ENCODE data around the gene CES1.
"Not testable (repeated sequence)": the region's sequence is repeated elsewhere in the genome, so short reads cannot be mapped to it uniquely, and the experiment has no call there.

CES1 gene

GRCh38 chr16:55812951-55813350, 19.9 kb downstream of the CES1 start:
- DNase-seq (ENCODE audit: extremely low read depth, insufficient read length), result no peak
- Histone ChIP-seq H3K4me3 (replicated peaks; ENCODE audit: low read depth, low read length) (no peak overlapping the region), H3K27me3 (replicated peaks; ENCODE audit: control insufficient read depth, insufficient read depth, low read length) (peaks cover 1% of the 10 kb centered on the region), H3K36me3 (ENCODE audit: control insufficient read depth, insufficient read depth, low read length) (no peaks in the 10 kb centered on the region)
- TF ChIP-seq CTCF (IDR thresholded peaks at IDR 0.05; ENCODE audit: insufficient read depth, low read length, poor library complexity, severe bottlenecking), result no peak

GRCh38 chr16:55811811-55812210, 21.1 kb downstream of the CES1 start:
- TF ChIP-seq CTCF (IDR thresholded peaks at IDR 0.05; ENCODE audit: insufficient read depth, low read length, poor library complexity, severe bottlenecking), result no peak
- no peak for DNase-seq (ENCODE audit: extremely low read depth, insufficient read length)
- peaks cover 1% of the 10 kb centered on the region for H3K27me3 ChIP-seq (replicated peaks; ENCODE audit: control insufficient read depth, insufficient read depth, low read length)
- H3K4me3 ChIP-seq (replicated peaks; ENCODE audit: low read depth, low read length), result no peak overlapping the region
- H3K36me3 ChIP-seq (ENCODE audit: control insufficient read depth, insufficient read depth, low read length), result no peaks in the 10 kb centered on the region

- Histone ChIP-seq H3K27me3 (replicated peaks; ENCODE audit: control insufficient read depth, insufficient read depth, low read length) (peaks cover 1% of the 10 kb centered on the region), H3K36me3 (ENCODE audit: control insufficient read depth, insufficient read depth, low read length) (no peaks in the 10 kb centered on the region), H3K4me3 (replicated peaks; ENCODE audit: low read depth, low read length) (no peak overlapping the region)
- no peak for TF ChIP-seq CTCF (IDR thresholded peaks at IDR 0.05; ENCODE audit: insufficient read depth, low read length, poor library complexity, severe bottlenecking)
- no peak for DNase-seq (ENCODE audit: extremely low read depth, insufficient read length)
Observed at GRCh38 chr16:55810451-55810961, 22.4 kb downstream of the CES1 start.

- TF ChIP-seq CTCF (IDR thresholded peaks at IDR 0.05; ENCODE audit: insufficient read depth, low read length, poor library complexity, severe bottlenecking), result no peak
- DNase-seq (ENCODE audit: extremely low read depth, insufficient read length), result no peak
- H3K4me3 ChIP-seq (replicated peaks; ENCODE audit: low read depth, low read length), result no peak overlapping the region
- peaks cover 1% of the 10 kb centered on the region for H3K27me3 ChIP-seq (replicated peaks; ENCODE audit: control insufficient read depth, insufficient read depth, low read length)
- no peaks in the 10 kb centered on the region for H3K36me3 ChIP-seq (ENCODE audit: control insufficient read depth, insufficient read depth, low read length)
Observed at GRCh38 chr16:55809851-55810250, 23.0 kb downstream of the CES1 start.

- no peak for TF ChIP-seq CTCF (IDR thresholded peaks at IDR 0.05; ENCODE audit: insufficient read depth, low read length, poor library complexity, severe bottlenecking)
- DNase-seq (ENCODE audit: extremely low read depth, insufficient read length), result no peak
- Histone ChIP-seq H3K4me3 (replicated peaks; ENCODE audit: low read depth, low read length) (no peak overlapping the region), H3K27me3 (replicated peaks; ENCODE audit: control insufficient read depth, insufficient read depth, low read length) (peaks cover 1% of the 10 kb centered on the region; the same call in 1 of the 2 replicates), H3K36me3 (ENCODE audit: control insufficient read depth, insufficient read depth, low read length) (no peaks in the 10 kb centered on the region)
Observed at GRCh38 chr16:55809386-55809785, 23.5 kb downstream of the CES1 start.

GRCh38 chr16:55808286-55808685, 24.6 kb downstream of the CES1 start:
- H3K4me3 ChIP-seq (replicated peaks; ENCODE audit: low read depth, low read length), result not testable (repeated sequence)

GRCh38 chr16:55805104-55805503, 27.8 kb downstream of the CES1 start:
- H3K27me3 ChIP-seq (replicated peaks; ENCODE audit: control insufficient read depth, insufficient read depth, low read length); H3K36me3 ChIP-seq (ENCODE audit: control insufficient read depth, insufficient read depth, low read length); DNase-seq (ENCODE audit: extremely low read depth, insufficient read length); H3K4me3 ChIP-seq (replicated peaks; ENCODE audit: low read depth, low read length): not testable (repeated sequence)

More at GRCh38 chr16:55808286-55808685, 24.6 kb downstream of the CES1 start:
- not testable (repeated sequence) for H3K36me3 ChIP-seq (ENCODE audit: control insufficient read depth, insufficient read depth, low read length); DNase-seq (ENCODE audit: extremely low read depth, insufficient read length); H3K27me3 ChIP-seq (replicated peaks; ENCODE audit: control insufficient read depth, insufficient read depth, low read length)

- DNase-seq (ENCODE audit: extremely low read depth, insufficient read length); H3K27me3 ChIP-seq (replicated peaks; ENCODE audit: control insufficient read depth, insufficient read depth, low read length); H3K4me3 ChIP-seq (replicated peaks; ENCODE audit: low read depth, low read length); H3K36me3 ChIP-seq (ENCODE audit: control insufficient read depth, insufficient read depth, low read length): not testable (repeated sequence)
Observed at GRCh38 chr16:55803681-55804080, 29.2 kb downstream of the CES1 start.

GRCh38 chr16:55792934-55793374, 39.9 kb downstream of the CES1 start:
- not testable (repeated sequence) for H3K36me3 ChIP-seq (ENCODE audit: control insufficient read depth, insufficient read depth, low read length); H3K4me3 ChIP-seq (replicated peaks; ENCODE audit: low read depth, low read length); DNase-seq (ENCODE audit: extremely low read depth, insufficient read length); H3K27me3 ChIP-seq (replicated peaks; ENCODE audit: control insufficient read depth, insufficient read depth, low read length)

Data from GM06990 (cell line).